ENCODE results near the gene BNIP5. TPM values are rescaled to one million over a fixed set of nuclear protein-coding genes. Genes with fewer than 3 reads are reported as not detected.

The BNIP5 gene
- total and polyA plus RNA-seq, 8 donors = 2.4 to 14.8 (median 4.6) TPM

- Histone ChIP-seq H3K4me1 (no peaks in the 10 kb centered on the region), H3K4me3 (no peak overlapping the region), H3K27me3 (no peaks in the 10 kb centered on the region), H3K9me3 (no peaks in the 10 kb centered on the region), H3K36me3 (peaks cover 0 to 6% (median 3%) of the 10 kb centered on the region in 4 donors), H3K27ac (no peak overlapping the region)
- intact Hi-C loops (cut with DNase I; ENCODE audit: low total_unique reads) = no loop called here
- 38 to 64% (median 50%) methylated on average over 5 of the region's 5 CpGs for WGBS, 5 donors
- DNase-seq = no peak
- no peak for TF ChIP-seq POLR2AphosphoS5 (IDR thresholded peaks at IDR 0.05)
- no peak for TF ChIP-seq EP300 (IDR thresholded peaks at IDR 0.05)
- no peak for TF ChIP-seq POLR2A (IDR thresholded peaks at IDR 0.05)
Observed at GRCh38 chr6:36377594-36377993, 40.9 kb upstream of the BNIP5 start.

- WGBS, 5 donors = 87 to 97% (median 92%) methylated on average over 8 of the region's 8 CpGs
- Histone ChIP-seq H3K27me3 (no peaks in the 10 kb centered on the region), H3K9me3 (no peaks in the 10 kb centered on the region), H3K27ac (no peak overlapping the region), H3K4me1 (no peaks in the 10 kb centered on the region), H3K4me3 (no peak overlapping the region), H3K36me3 (peaks cover 0 to 6% (median 3%) of the 10 kb centered on the region in 4 donors)
- no peak for DNase-seq
- intact Hi-C loops (cut with DNase I; ENCODE audit: low total_unique reads) = no loop called here
- TF ChIP-seq POLR2AphosphoS5 (IDR thresholded peaks at IDR 0.05) (no peak), EP300 (IDR thresholded peaks at IDR 0.05) (no peak), POLR2A (IDR thresholded peaks at IDR 0.05) (no peak)
- TF ChIP-seq, protein P1, sequence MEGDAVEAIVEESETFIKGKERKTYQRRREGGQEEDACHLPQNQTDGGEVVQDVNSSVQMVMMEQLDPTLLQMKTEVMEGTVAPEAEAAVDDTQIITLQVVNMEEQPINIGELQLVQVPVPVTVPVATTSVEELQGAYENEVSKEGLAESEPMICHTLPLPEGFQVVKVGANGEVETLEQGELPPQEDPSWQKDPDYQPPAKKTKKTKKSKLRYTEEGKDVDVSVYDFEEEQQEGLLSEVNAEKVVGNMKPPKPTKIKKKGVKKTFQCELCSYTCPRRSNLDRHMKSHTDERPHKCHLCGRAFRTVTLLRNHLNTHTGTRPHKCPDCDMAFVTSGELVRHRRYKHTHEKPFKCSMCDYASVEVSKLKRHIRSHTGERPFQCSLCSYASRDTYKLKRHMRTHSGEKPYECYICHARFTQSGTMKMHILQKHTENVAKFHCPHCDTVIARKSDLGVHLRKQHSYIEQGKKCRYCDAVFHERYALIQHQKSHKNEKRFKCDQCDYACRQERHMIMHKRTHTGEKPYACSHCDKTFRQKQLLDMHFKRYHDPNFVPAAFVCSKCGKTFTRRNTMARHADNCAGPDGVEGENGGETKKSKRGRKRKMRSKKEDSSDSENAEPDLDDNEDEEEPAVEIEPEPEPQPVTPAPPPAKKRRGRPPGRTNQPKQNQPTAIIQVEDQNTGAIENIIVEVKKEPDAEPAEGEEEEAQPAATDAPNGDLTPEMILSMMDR (IDR thresholded peaks at IDR 0.05) = no peak
Observed at GRCh38 chr6:36376742-36377141, 40.1 kb upstream of the BNIP5 start.

GRCh38 chr6:36376183-36376582, 39.5 kb upstream of the BNIP5 start:
- H3K9me3 ChIP-seq = no peaks in the 10 kb centered on the region
- intact Hi-C loops (cut with DNase I; ENCODE audit: low total_unique reads) = no loop called here
- H3K36me3 ChIP-seq = peaks cover 0 to 6% (median 3%) of the 10 kb centered on the region in 4 donors
- H3K27me3 ChIP-seq = no peaks in the 10 kb centered on the region
- WGBS, 5 donors = 91 to 97% (median 96%) methylated on average over 7 to 8 of the region's 8 CpGs
- TF ChIP-seq POLR2A (IDR thresholded peaks at IDR 0.05) (no peak), EP300 (IDR thresholded peaks at IDR 0.05) (no peak), POLR2AphosphoS5 (IDR thresholded peaks at IDR 0.05) (no peak)
- TF ChIP-seq, protein P1 (IDR thresholded peaks at IDR 0.05) = no peak
- no peak overlapping the region for H3K27ac ChIP-seq
- H3K4me3 ChIP-seq = no peak overlapping the region
- H3K4me1 ChIP-seq = no peaks in the 10 kb centered on the region
- DNase-seq = no peak

DNA sequence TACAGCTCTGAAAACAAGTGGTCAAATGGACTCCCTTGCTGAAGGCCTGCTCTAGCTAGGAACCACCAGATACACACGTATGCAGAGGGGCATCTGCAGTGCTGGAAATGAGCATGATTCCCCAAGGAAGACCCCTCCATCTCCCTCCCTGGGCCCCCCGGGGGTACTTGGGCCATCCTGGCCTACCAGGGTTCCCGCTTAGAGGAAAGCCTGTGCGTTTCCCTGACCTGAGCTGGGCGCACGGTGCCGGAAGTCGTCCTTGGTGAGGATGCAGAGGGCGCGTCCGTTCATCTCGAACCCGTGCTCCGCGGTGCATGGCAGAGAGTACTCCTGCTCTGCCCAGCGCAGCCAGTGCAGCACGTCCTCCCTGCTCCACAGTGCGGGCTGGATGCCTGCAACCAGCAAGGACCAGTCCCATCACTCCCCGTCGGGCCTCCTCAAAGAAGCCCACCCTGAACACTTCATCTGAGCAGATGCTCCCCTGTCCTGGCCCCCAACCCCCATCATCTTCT, 39.0 kb upstream of the BNIP5 start:
- Histone ChIP-seq H3K9me3 (no peaks in the 10 kb centered on the region), H3K27ac (no peak overlapping the region), H3K27me3 (no peaks in the 10 kb centered on the region), H3K4me1 (no peaks in the 10 kb centered on the region), H3K4me3 (no peak overlapping the region), H3K36me3 (peaks cover 0 to 10% (median 3%) of the 10 kb centered on the region in 4 donors)
- DNase-seq = no peak
- WGBS, 5 donors = 91 to 98% (median 96%) methylated on average over 14 to 20 of the region's 20 CpGs
- intact Hi-C loops (cut with DNase I; ENCODE audit: low total_unique reads) = no loop called here
- TF ChIP-seq POLR2AphosphoS5 (IDR thresholded peaks at IDR 0.05) = no peak
- TF ChIP-seq EP300 (IDR thresholded peaks at IDR 0.05) = no peak

DNA sequence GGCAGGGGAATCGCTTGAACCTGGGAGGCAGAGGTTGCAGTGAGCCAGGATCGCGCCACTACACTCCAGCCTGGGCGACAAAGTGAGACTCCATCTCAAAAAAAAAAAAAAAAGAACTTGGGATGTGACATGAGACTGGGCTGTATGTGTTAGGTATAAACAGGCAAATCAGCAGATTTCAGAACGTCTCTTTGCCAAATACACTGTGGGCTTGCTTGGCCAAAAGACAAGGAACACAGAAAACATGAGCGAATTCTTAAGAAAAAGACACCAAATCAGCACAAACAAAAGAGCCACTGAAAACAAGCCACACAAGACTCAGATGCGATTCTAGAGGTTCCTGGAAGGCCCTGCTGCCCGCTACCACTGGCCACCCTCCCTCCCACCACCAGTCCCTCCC, 38.3 kb upstream of the BNIP5 start:
- H3K9me3 ChIP-seq = no peaks in the 10 kb centered on the region
- 71 to 93% (median 83%) methylated on average over 8 of the region's 8 CpGs for WGBS, 5 donors
- DNase-seq = no peak
- H3K4me1 ChIP-seq = no peaks in the 10 kb centered on the region
- no peaks in the 10 kb centered on the region for H3K27me3 ChIP-seq
- no peak overlapping the region for H3K4me3 ChIP-seq
- intact Hi-C loops (cut with DNase I; ENCODE audit: low total_unique reads) = no loop called here
- TF ChIP-seq EP300 (IDR thresholded peaks at IDR 0.05) (no peak), POLR2A (IDR thresholded peaks at IDR 0.05) (no peak), POLR2AphosphoS5 (IDR thresholded peaks at IDR 0.05) (no peak)
- TF ChIP-seq, protein P1 (IDR thresholded peaks at IDR 0.05) = no peak
- no peak overlapping the region for H3K27ac ChIP-seq
- H3K36me3 ChIP-seq = peaks cover 0 to 10% (median 3%) of the 10 kb centered on the region in 4 donors

All from stomach (tissue), 9 donors.